Type B pancreatic cell (in vitro differentiated cells): ENCODE data around the gene IRF8. TPM values are rescaled to one million over a fixed set of nuclear protein-coding genes. Genes with fewer than 3 reads are reported as not detected.
"Not testable (repeated sequence)": the region's sequence is repeated elsewhere in the genome, so short reads cannot be mapped to it uniquely, and the experiment has no call there.

ENCODE experiments used
- DNase-seq: peaks from one replicate; pipeline ENCODE4 v3.0.0; 2021; ENCODE audit warnings: mixed read lengths; ENCODE audit not compliant: unreplicated experiment; ENCODE audit errors: extremely low spot score
- H3K27ac Mint-ChIP-seq: 2 replicates; pipeline ENCODE4 v1.8.0; 2021; ENCODE audit warnings: mild to moderate bottlenecking, mixed read lengths
- H3K27me3 Mint-ChIP-seq: 2 replicates; pipeline ENCODE4 v1.8.0; 2021; ENCODE audit warnings: mixed read lengths
- H3K36me3 Mint-ChIP-seq: 2 replicates; pipeline ENCODE4 v1.8.0; 2021; ENCODE audit warnings: mixed read lengths
- H3K4me1 Mint-ChIP-seq: one replicate; pipeline ENCODE4 v1.8.0; 2021; ENCODE audit warnings: mixed read lengths; ENCODE audit not compliant: unreplicated experiment
- H3K4me3 Mint-ChIP-seq: 2 replicates; pipeline ENCODE4 v1.8.0; 2021; ENCODE audit warnings: mild to moderate bottlenecking, mixed read lengths
- H3K9me3 Mint-ChIP-seq: 2 replicates; pipeline ENCODE4 v1.8.0; 2021; ENCODE audit warnings: mixed read lengths
- total RNA-seq: library from RNA; stranded (reverse); gene quantifications from 2 replicates; pipeline ENCODE4 v1.2.1, GENCODE V29; 2021; ENCODE audit warnings: low replicate concordance
- TF ChIP-seq, protein P1 (sequence below): fragments of 200-600 bp; sonication (generic); conservative IDR thresholded peaks from 2 replicates; pipeline ENCODE4 v1.5.0; 2021; ENCODE audit warnings: antibody characterized with exemption, mild to moderate bottlenecking

IRF8 gene
- total RNA-seq, 1 donor from 2014 or later, result 12.6 TPM

DNA sequence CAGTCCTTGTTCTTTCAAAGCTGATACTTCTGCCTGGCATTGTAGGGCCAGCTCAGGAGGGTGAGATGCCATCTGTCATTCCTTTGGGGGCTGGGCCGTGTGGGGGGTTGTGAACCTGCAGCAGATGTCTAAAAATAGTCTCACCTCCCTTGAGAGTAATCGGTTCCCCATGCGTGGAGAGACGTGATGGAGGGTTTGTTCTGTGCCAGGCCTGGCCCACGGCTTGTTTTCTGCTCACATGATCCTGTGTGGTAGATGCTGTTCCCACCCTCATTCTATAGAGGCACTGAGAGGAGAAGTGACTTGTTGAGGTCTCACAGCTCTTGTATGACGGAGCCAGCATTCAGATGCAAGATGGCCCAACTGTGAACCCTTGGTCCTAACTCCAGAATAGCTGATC is 4.6 kb downstream of the IRF8 start:
- H3K9me3 Mint-ChIP-seq, result no peaks in the 10 kb centered on the region
- H3K27me3 Mint-ChIP-seq, result peaks cover 56% of the 10 kb centered on the region
- no peak for DNase-seq
- TF ChIP-seq, protein P1, sequence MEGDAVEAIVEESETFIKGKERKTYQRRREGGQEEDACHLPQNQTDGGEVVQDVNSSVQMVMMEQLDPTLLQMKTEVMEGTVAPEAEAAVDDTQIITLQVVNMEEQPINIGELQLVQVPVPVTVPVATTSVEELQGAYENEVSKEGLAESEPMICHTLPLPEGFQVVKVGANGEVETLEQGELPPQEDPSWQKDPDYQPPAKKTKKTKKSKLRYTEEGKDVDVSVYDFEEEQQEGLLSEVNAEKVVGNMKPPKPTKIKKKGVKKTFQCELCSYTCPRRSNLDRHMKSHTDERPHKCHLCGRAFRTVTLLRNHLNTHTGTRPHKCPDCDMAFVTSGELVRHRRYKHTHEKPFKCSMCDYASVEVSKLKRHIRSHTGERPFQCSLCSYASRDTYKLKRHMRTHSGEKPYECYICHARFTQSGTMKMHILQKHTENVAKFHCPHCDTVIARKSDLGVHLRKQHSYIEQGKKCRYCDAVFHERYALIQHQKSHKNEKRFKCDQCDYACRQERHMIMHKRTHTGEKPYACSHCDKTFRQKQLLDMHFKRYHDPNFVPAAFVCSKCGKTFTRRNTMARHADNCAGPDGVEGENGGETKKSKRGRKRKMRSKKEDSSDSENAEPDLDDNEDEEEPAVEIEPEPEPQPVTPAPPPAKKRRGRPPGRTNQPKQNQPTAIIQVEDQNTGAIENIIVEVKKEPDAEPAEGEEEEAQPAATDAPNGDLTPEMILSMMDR, result no peak
- peaks cover 13% of the 10 kb centered on the region for H3K4me1 Mint-ChIP-seq
- H3K27ac Mint-ChIP-seq, result no peak overlapping the region
- H3K4me3 Mint-ChIP-seq, result no peak overlapping the region
- H3K36me3 Mint-ChIP-seq, result no peaks in the 10 kb centered on the region

DNA sequence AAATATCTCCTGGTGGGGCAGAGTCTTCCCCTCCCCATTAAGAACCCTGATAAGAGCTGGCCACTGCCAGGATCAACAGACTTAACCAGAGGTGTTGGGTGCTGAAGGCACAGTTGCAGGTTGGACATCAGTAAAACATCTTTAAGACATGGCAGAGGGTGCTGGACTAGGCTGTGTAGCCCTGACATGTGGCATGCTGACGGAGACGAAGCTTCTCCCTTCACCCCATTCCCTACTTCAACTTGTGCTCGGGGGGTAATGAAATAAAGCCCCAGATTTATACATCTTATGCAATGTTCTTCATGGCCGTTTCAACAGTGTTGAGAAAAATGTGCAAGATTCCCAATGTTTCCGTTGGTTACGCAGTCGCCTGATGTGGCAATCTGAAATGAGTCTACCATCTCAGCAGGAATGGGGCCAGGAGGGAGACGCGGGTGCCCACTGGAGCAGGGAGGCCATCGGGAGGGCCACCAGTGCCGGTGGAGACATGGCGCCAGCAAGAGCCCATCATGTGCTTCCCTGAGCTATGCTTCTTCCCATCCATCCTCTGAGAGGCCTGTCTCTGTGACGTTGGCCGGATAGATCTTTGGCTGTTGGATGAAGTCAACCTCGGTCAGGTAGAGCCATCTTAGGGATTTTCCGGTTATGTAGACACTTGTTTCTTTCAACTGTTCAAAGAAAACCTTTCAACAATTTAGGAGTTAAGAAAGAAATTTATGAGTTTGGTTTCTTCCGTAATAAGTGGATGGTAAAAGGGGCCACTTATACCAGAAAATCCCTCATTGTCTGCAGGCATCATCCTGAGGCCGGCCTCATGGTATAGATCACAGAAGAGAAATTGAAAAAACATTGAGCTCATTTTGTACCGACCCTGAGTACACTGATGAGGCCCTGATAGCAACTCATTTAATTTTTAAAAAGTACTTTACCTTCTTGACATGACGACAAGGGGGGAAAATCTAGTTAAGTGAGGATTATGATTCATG is 6.4 kb downstream of the IRF8 start:
- Mint-ChIP-seq H3K36me3 (no peaks in the 10 kb centered on the region), H3K27me3 (peaks cover 57% of the 10 kb centered on the region), H3K9me3 (no peaks in the 10 kb centered on the region), H3K27ac (no peak overlapping the region), H3K4me1 (peaks cover 18% of the 10 kb centered on the region), H3K4me3 (no peak overlapping the region)
- TF ChIP-seq, protein P1, result no peak
- DNase-seq, result no peak

DNA sequence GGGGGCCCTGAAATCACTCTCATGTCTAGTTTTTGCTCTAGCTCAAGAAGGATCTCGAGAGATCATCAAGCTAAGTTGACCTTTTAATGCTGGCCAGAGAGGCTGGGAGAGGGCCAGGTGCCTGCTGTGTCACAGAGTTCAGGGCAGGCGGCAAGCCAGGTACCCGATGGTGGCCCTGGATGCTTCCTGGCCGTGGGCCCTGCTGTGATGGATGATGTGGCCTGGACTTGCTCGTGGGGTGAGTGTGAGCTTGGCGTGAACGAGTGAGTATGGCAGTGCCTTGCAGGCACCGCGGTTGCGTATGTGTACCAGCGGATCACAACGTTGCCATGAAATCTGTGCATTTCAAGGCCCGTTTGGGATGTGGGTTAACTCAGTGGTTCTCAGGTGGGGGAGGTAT is 7.4 kb downstream of the IRF8 start:
- Mint-ChIP-seq H3K4me1 (peaks cover 18% of the 10 kb centered on the region), H3K27ac (no peak overlapping the region), H3K27me3 (peaks cover 57% of the 10 kb centered on the region), H3K4me3 (no peak overlapping the region), H3K9me3 (no peaks in the 10 kb centered on the region), H3K36me3 (no peaks in the 10 kb centered on the region)
- TF ChIP-seq, protein P1, result no peak
- DNase-seq, result no peak

DNA sequence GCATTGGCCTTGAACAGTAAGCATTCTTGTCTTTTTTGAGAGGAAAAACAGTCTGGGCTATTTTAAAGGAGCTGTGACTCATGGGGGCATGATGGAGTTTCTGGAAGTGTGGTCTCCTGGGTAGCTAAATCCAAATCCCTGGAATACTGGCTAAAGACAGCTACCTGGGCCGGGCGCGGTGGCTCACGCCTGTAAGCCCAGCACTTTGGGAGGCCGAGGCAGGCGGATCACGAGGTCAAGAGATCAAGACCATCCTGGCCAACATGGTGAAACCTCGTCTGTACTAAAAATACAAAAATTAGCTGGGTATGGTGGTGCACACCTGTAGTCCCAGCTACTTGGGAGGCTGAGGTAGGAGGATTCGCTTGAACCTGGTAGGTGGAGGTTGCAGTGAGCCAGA is 8.3 kb downstream of the IRF8 start:
- H3K27me3 Mint-ChIP-seq, result peaks cover 53% of the 10 kb centered on the region
- not testable (repeated sequence) for H3K36me3 Mint-ChIP-seq, DNase-seq, H3K27ac Mint-ChIP-seq, H3K9me3 Mint-ChIP-seq, H3K4me3 Mint-ChIP-seq
- H3K4me1 Mint-ChIP-seq, result peaks cover 16% of the 10 kb centered on the region

DNA sequence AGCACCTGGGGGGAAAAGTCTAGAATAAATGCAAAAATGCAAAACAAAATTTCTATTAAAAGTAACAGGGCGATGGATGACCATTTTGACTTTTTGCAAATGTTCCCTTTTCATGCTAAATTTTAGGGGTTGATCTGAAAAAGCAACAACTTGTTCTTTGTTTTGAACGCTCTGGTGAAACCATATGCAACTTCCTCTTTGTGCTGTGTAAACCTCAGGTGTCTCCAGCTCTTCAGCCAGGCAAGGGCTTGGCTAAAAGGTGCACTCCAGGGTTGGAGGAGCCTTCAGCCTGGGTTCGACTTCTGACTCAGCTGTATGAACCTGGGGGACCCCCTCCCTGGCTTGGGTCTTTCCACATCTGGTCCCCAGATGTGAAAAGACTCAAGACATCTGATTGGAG is 9.5 kb downstream of the IRF8 start:
- H3K27me3 Mint-ChIP-seq, result peaks cover 41% of the 10 kb centered on the region
- no peaks in the 10 kb centered on the region for H3K36me3 Mint-ChIP-seq
- no peak overlapping the region for H3K4me3 Mint-ChIP-seq
- DNase-seq, result no peak
- peaks cover 21% of the 10 kb centered on the region for H3K4me1 Mint-ChIP-seq
- no peaks in the 10 kb centered on the region for H3K9me3 Mint-ChIP-seq
- TF ChIP-seq, protein P1, result no peak
- H3K27ac Mint-ChIP-seq, result no peak overlapping the region

DNA sequence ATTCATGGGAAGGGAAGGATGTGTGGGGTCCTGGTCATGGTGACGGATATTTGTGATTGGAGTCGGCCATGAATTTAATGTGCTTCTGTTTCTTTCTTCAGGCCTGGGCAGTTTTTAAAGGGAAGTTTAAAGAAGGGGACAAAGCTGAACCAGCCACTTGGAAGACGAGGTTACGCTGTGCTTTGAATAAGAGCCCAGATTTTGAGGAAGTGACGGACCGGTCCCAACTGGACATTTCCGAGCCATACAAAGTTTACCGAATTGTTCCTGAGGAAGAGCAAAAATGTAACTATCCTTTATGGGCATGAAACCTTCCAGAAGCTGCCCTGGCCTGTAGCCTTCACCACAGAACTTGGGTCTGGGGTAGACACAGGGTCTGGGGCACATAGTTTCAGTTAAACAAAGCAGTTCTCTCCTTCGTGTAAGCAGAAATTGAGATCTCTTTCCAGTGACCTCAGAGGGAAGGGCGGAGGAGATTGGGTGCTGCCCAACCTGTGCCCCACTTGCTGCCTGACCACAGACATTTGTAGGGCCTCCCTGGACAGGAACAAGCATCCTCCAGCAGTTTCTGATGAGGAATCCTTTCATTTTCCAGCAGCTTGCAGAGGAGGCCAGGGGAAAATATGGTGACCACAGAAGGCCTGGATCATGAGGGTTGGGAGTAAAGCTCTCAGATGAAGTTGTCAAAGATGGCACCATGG is 10.1 kb downstream of the IRF8 start:
- Mint-ChIP-seq H3K36me3 (no peaks in the 10 kb centered on the region), H3K27ac (no peak overlapping the region), H3K4me1 (peaks cover 21% of the 10 kb centered on the region), H3K27me3 (peaks cover 35% of the 10 kb centered on the region), H3K4me3 (no peak overlapping the region), H3K9me3 (no peaks in the 10 kb centered on the region)
- no peak for DNase-seq
- TF ChIP-seq, protein P1, result no peak
